A549 (cell line): Measurements from ENCODE around the gene ACYP1. TPM values are rescaled to one million over a fixed set of nuclear protein-coding genes. Genes with fewer than 3 reads are reported as not detected.

ENCODE experiments used
- ATAC-seq, 2 experiments: fragments of 200-7000 bp in 1 of 2; fragments of >200 bp in 1 of 2; cut with Nextera tagmentation in 1 of 2; cut with Tn5 transposase in 1 of 2; 3 replicates each; pipeline versions ENCODE4 v1.8.0 to v1.9.1; 2018 to 2020; ENCODE audit warnings: mild to moderate bottlenecking in 1 of 2, moderate library complexity in 1 of 2
- CTCF ChIA-PET: fragments of 300-600 bp; sonication (Branson Sonifier 250); formaldehyde crosslinking; extraction: SDS; loops from one replicate; lab custom pipeline; 2021; ENCODE audit warnings: antibody characterized with exemption, inconsistent platforms; lab: Yijun Ruan, JAX
- POLR2A ChIA-PET: fragments of 350-600 bp; formaldehyde crosslinking; extraction: SDS; loops from one replicate; lab custom pipeline; 2021; ENCODE audit warnings: antibody characterized with exemption, inconsistent platforms; lab: Yijun Ruan, JAX
- DNase-seq, 2 experiments: peaks; one replicate each; pipeline versions ENCODE4 v3.0.0 to v3.0.0-alpha.2; 2011 to 2016; ENCODE audit warnings: low read depth in 1 of 2, low spot score in 1 of 2
- FAIRE-seq: peaks from 2 replicates; lab custom pipeline; 2011; peaks lifted over from hg19 to GRCh38; lab: Jason Lieb, UNC
- H3K27ac ChIP-seq, 2 experiments: fragments of >200 bp; sonication (Bioruptor Twin); formaldehyde crosslinking; 3 replicates each; pipeline ENCODE4 v1.5.1; 2016 to 2017
- H3K4me1 ChIP-seq: fragments of >200 bp; sonication (Bioruptor Twin); formaldehyde crosslinking; 3 replicates; pipeline ENCODE4 v1.6.1; 2016
- H3K4me2 ChIP-seq: fragments of >200 bp; sonication (Bioruptor Twin); formaldehyde crosslinking; 3 replicates; pipeline ENCODE4 v1.6.1; 2016
- H3K4me3 ChIP-seq: fragments of >200 bp; sonication (Bioruptor Twin); formaldehyde crosslinking; 3 replicates; pipeline ENCODE4 v1.5.1; 2016
- H3K9me3 ChIP-seq: fragments of >200 bp; sonication (Bioruptor Twin); formaldehyde crosslinking; 3 replicates; pipeline ENCODE4 v1.6.1; 2016
- BHLHE40 ChIP-seq: IDR thresholded peaks from 2 replicates; pipeline ENCODE4 v1.6.1; 2012; ENCODE audit warnings: low read depth, low read length, inconsistent platforms
- CEBPB ChIP-seq, 2 experiments: fragments of >200 bp in 1 of 2; sonication (Bioruptor Twin) in 1 of 2; formaldehyde crosslinking in 1 of 2; IDR thresholded peaks; 2 replicates each; pipeline ENCODE4 v1.6.1; 2012 to 2016
- CTCF ChIP-seq: fragments of >200 bp; sonication (Bioruptor Twin); formaldehyde crosslinking; IDR thresholded peaks from 3 replicates; pipeline ENCODE4 v1.5.1; 2016
- E2F6 ChIP-seq: IDR thresholded peaks from 2 replicates; pipeline ENCODE4 v1.6.1; 2012; ENCODE audit warnings: low read depth, borderline replicate concordance
- ELK1 ChIP-seq: fragments of 150-350 bp; IDR thresholded peaks from 2 replicates; pipeline ENCODE4 v1.6.1; 2014; ENCODE audit warnings: low read depth, mild to moderate bottlenecking, low read length
- EP300 ChIP-seq, 2 experiments: fragments of >200 bp; sonication (Bioruptor Twin); formaldehyde crosslinking; IDR thresholded peaks; 2 replicates in 1 of 2; 3 replicates in 1 of 2; pipeline ENCODE4 v1.6.1; 2016 to 2017
- FOSB ChIP-seq: fragments of 250-450 bp; sonication (Bioruptor Pico); IDR thresholded peaks from 2 replicates; pipeline ENCODE4 v1.5.0; 2020; ENCODE audit warnings: mild to moderate bottlenecking, moderate library complexity
- HDAC2 ChIP-seq: fragments of 200-600 bp; sonication (generic); IDR thresholded peaks from 2 replicates; pipeline ENCODE4 v1.6.1; 2016
- HEYL ChIP-seq: fragments of 250-450 bp; sonication (Bioruptor Pico); IDR thresholded peaks from 2 replicates; pipeline ENCODE4 v1.8.0; 2021; ENCODE audit warnings: mild to moderate bottlenecking, moderate library complexity
- HOXB13 ChIP-seq: fragments of 250-450 bp; sonication (Bioruptor Pico); IDR thresholded peaks from 2 replicates; pipeline ENCODE4 v1.5.0; 2020; ENCODE audit warnings: low read depth, mild to moderate bottlenecking, moderate library complexity
- HOXB5 ChIP-seq: fragments of 250-450 bp; sonication (Bioruptor Pico); IDR thresholded peaks from 2 replicates; pipeline ENCODE4 v1.5.0; 2020; ENCODE audit warnings: mild to moderate bottlenecking, moderate library complexity
- JUNB ChIP-seq: fragments of >200 bp; sonication (Bioruptor Twin); formaldehyde crosslinking; IDR thresholded peaks from 2 replicates; pipeline ENCODE4 v1.6.1; 2016
- KDM1A ChIP-seq: fragments of 200-600 bp; sonication (generic); IDR thresholded peaks from 2 replicates; pipeline ENCODE4 v1.6.1; 2016; ENCODE audit warnings: low read depth, mild to moderate bottlenecking
- NPAS2 ChIP-seq: fragments of 250-450 bp; sonication (Bioruptor Pico); IDR thresholded peaks from 2 replicates; pipeline ENCODE4 v1.8.0; 2022; ENCODE audit warnings: mild to moderate bottlenecking, moderate library complexity, borderline replicate concordance
- POLR2AphosphoS2 ChIP-seq: conservative IDR thresholded peaks from 2 replicates; pipeline ENCODE4 v1.6.1; 2012; ENCODE audit warnings: low read length, improper control_type of control experiment, inconsistent platforms
- RCOR1 ChIP-seq: fragments of 150-350 bp; IDR thresholded peaks from 2 replicates; pipeline ENCODE4 v1.6.1; 2014; ENCODE audit warnings: antibody characterized with exemption, low read length, low read depth
- REST ChIP-seq: fragments of 200-600 bp; sonication (generic); IDR thresholded peaks from 2 replicates; pipeline ENCODE4 v1.6.1; 2016; ENCODE audit warnings: antibody characterized with exemption, mild to moderate bottlenecking, moderate library complexity
- SMC3 ChIP-seq: fragments of >200 bp; sonication (Bioruptor Twin); formaldehyde crosslinking; IDR thresholded peaks from 3 replicates; pipeline ENCODE4 v1.6.1; 2018; ENCODE audit warnings: inconsistent platforms
- TP53 ChIP-seq: fragments of 250-450 bp; sonication (Bioruptor Pico); IDR thresholded peaks from 2 replicates; pipeline ENCODE4 v1.5.0; 2021; ENCODE audit warnings: mild to moderate bottlenecking, moderate library complexity
- ZSCAN20 ChIP-seq: fragments of 250-450 bp; sonication (Bioruptor Pico); IDR thresholded peaks from 2 replicates; pipeline ENCODE4 v1.8.0; 2022; ENCODE audit warnings: mild to moderate bottlenecking, moderate library complexity
- WGBS: methylation state at CpG from one replicate; pipeline ENCODE4 v1.1.6; 2017; ENCODE audit errors: missing lambda C conversion rate; 5-methylcytosine and 5-hydroxymethylcytosine counted together
- polyA plus RNA-seq, 4 experiments: library from polyadenylated mRNA; depleted of rRNA in 3 of 4; stranded (reverse); fragments of >200 nt; fragmentation: RNase III in 1 of 4; extraction: RNeasy Plus Mini Kit Qiagen cat#74134 plus additional on column Dnase treatment in 1 of 4; gene quantifications; 2 replicates in 3 of 4; 3 replicates in 1 of 4; pipeline ENCODE4 v1.2.3, GENCODE V29; 2011 to 2017

Gene ACYP1
- polyA plus RNA-seq, 2 of the 4 experiments (the other 2 are of a cell fraction): 34.3 to 36.7 TPM

- Histone ChIP-seq H3K4me1 (peaks cover 9% of the 10 kb centered on the region; the same call in 1 of the 3 replicates), H3K9me3 (no peaks in the 10 kb centered on the region), H3K27ac (peak overlapping the region in 1 of 2 experiments; percentile 93; a peak in 4 of 6 replicates), H3K4me2 (peak overlapping the region; percentile 84), H3K4me3 (no peak overlapping the region; the same call in 2 of the 3 replicates)
- FAIRE-seq (no peak), ATAC-seq (peak in 1 of 2 experiments; percentile 37; a peak in 3 of 6 replicates), DNase-seq (no peak)
- CTCF ChIA-PET: interaction anchor here (0.6 to 1.8 kb wide), 3 partner anchors 37 to 860 kb away, joined by 3 to 10 read pairs (median 3); no protein-coding TSS in a partner anchor
- POLR2A ChIA-PET: interaction anchor here (0.6 to 0.9 kb wide), 3 partner anchors 16 to 38 kb away, joined by 3 read pairs; partner anchors contain the start of gene ZC2HC1C
- WGBS: 20% methylated on average over 5 of the region's 5 CpGs
- TF ChIP-seq NPAS2 (CRISPR knock-in tag) (no peak), HEYL (CRISPR knock-in tag) (no peak), BHLHE40 (no peak), ZSCAN20 (CRISPR knock-in tag) (no peak), E2F6 (no peak), REST (no peak), POLR2AphosphoS2 (no peak), FOSB (CRISPR knock-in tag) (no peak), ELK1 (no peak), RCOR1 (no peak), EP300 (IDR thresholded peaks at IDR 0.05) (no peak), CEBPB (IDR thresholded peaks at IDR 0.05) (no peak), HOXB5 (CRISPR knock-in tag) (no peak), KDM1A (no peak), SMC3 (no peak), JUNB (no peak), HDAC2 (no peak), HOXB13 (CRISPR knock-in tag) (no peak), CTCF (no peak), TP53 (CRISPR knock-in tag) (no peak)
- TF ChIP-seq, all 56 proteins: peak for 0
These were observed 12.3 kb downstream of the ACYP1 start for GRCh38 chr14:75051556-75051899.
